GM21825 (cell line): ENCODE measurements around the gene ZNF415.
"Not testable (repeated sequence)": the region's sequence is repeated elsewhere in the genome, so short reads cannot be mapped to it uniquely, and the experiment has no call there.

Experiments
- ATAC-seq: cut with Tn5 transposase; IDR thresholded peaks from one replicate; pipeline ENCODE4 v1.9.1; 2021; ENCODE audit warnings: mild to moderate bottlenecking, moderate library complexity; ENCODE audit not compliant: unreplicated experiment

ZNF415 gene

DNA sequence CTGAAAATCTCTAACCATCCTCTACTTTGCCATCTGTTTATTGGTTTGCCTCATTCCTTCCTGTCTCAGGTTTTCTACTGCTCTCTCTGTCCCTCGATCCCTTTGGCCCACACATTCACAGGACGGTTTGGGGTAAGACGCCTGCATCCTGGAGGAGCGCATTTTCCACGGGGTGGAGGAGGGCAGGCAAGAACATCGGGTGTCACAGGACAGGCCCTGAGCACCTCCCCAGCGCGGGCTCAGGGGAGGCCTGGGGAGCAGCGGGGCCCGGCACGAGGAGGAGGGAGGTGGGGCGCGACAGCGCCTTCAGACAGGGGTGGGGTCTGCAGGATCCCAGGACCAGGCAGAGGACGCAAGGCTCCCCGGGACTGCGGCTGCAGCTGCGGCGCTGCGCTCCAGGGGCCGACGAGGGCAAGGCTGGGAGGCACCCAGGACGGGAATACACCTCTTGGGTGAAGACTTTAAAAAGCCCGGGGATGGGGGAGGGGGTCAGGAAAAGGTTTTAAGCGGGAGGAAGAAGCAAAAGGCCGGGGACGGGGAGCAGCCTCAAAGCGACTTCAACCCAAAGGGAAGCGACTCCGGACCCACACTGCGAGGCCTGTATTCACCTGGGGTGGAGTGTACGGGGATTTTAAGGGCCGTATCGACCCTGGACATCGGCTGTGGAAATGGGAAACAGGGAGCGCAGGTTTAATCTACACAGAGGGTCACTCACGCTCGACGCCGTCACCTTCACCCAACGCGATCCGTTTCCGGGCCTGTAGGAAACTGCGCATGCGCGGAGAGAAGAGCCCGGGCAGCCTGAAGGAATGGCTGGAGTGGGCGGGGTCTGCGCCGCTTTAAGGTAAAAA lies at the start of gene ZNF415:
TSS of gene ZNF415 (minus strand) at position 770 of the 851 bp plus-strand sequence. CDS start 10,234 bp downstream, outside the sequence.
- ATAC-seq = no peak

DNA sequence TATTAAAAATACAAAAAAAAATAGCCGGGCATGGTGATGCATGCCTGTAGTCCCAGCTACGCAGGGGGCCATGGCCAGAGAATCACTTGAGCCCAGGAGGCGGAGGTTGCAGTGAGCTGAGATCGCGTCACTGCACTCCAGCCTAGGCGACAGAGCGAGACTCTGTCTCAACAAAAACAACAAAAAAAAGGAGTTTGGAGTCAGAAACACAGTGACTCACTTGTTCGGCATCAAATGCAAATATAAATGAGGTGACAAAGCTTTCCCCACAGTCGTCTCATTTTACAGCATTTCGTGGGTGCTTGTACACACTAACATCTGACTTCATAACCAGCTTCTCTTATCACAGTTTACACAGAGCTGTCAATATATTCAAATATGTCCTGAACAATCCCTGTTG lies 49.5 kb upstream of the ZNF415 start:
- no peak for ATAC-seq

DNA sequence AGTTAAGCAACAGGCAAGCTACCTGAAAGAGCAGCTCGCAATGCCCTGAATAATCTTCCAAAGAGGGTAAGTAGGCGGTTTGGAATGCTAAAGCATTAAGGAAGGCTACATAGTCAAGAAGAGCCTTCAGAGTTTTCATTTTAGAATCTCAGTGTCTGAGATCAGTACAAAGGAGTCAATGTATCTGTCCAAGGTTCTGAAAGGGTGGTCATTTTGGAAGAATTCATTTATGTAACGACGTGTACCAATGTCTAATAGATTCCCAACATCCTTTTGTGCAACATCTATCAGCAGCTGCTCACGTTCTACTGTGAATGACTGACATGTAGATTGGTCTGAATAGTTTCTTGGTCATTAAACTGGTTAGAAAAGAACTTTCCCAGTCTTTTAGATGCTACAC lies 45.3 kb upstream of the ZNF415 start:
- ATAC-seq = no peak

DNA sequence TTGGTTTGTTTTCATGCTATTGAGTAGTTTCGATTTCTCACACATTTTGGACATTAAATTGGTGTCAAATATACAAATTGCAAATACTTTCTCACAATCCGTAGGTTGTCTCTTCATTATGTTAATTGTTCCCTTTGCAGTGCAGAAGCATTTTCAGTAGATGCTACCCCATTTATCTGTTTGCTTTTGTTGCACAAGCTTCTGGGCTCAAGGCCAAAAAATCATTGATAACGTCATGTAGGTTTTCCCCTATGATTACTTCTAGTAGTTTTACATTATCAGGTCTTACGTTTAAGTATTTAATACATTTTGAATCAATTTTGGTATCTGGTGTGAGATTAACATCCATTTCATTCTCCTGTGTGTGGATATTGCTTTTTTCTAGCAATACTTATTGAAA lies 40.2 kb upstream of the ZNF415 start:
- ATAC-seq = no peak

DNA sequence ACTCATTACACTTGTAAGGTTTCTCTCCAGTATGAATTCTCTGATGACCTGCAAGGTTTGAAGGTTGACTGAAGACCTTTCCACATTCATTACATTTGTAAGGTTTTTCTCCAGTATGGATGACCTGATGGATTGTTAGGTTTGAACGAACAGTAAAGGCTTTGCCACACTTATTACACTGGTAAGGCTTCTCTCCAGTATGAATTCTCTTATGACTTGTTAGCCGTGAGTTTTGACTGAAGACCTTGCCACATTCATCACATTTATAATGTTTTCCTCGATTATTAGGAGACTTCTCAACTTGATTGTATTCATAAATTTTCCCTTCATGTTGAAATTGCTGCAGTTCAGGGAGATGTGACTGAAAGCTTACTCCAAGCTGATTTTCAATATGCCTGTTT lies 33.0 kb upstream of the ZNF415 start:
- ATAC-seq = no peak

DNA sequence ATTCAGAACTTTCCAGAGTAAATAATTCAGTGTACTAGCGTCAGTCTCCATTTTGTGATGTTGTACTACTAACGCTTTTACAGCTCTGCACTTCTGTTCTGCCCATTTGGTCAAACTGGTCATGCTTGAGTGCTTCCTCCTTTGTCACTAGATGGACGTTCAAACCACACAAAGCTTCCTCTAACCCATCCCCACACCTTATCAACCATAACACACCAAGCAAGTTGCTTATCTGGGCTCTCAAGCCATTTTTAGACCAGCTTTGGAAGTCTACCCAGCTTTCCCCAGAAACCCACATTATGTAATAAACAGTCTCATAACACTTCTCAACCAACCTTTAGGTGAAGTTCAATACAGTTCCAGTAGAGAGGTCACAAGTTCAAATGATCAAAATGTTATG lies 28.4 kb upstream of the ZNF415 start:
- ATAC-seq = no peak

DNA sequence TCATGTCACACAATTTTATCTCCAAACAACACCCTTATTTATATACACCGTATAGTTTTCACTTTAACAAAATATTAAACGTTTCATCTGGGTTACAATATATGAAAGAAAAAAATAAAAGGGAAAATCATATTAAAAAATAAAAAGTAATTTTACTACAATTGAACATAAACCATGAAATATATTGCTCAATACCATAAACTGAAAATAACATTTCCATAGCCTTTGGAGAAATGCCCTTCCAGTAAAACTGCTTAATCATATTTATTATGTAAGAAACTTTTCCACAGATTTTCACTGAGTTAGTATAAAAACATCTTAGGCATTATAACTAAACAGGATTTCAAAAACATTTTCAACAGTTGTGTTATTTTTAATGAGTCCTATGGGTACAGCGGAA lies 27.6 kb upstream of the ZNF415 start:
- ATAC-seq = no peak

DNA sequence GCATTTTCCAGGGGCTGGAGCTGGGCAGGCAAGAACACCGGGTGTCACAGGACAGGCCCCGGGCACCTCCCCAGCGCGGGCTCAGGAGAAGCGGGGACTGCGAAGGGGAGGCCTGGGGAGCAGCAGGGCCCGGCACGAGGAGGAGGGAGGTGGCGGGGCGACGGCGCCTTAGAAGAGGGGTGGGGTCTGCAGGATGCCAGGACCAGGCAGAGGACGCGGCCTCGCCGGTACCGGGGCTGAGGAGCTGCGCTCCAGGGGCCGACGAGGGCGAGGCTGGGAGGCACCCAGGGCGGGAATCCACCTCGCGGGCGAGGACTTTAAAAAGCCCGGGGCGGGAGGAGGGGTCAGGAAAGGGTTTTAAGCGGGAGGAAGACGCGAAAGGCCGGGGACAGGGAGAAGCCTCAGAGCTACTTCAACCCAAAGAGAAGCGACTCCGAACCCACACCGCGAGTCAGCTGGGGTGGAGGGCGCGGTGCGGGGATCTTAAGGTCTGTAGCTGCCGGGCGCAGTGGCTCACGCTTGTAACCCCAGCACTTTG lies 25.5 kb upstream of the ZNF415 start:
- no peak for ATAC-seq

DNA sequence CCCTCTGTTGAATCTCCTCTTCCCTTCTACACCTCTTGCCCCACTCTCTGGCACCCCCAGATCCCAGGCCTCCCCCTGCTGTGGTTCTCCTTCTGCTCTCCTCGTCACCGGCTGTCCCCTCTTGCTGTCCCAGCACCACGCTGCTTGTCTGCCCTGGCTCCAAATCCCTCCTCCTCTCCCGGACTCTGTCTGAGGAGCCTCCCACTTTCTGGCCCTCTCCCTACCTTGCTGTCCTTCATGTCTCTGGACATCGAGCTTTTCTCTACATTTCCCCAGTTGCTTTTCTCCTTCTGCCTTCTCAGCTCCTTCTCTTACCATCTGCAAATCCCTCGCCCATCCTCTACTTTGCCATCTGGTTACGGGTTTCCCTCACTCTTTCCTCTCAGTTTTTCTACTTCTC lies 24.9 kb upstream of the ZNF415 start:
- ATAC-seq = no peak

DNA sequence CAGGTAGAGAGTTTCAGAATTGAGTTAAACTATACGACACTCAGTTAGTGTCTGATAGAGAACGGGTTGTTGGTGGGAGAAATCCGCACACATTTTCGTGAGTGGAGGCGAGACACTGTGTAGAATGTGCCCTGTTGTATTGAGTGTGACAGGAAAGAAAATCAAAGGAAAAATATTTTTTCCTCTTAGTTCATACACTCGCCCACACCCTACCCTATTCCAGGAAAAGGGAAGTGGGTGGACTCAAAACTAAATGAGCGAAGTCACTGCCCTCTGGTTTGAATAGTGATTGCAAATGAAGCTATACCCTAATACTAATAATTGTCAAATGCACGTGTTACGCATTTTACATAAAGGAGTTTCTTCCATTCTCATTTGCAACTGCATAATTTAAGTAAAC lies 24.1 kb upstream of the ZNF415 start:
- no peak for ATAC-seq

DNA sequence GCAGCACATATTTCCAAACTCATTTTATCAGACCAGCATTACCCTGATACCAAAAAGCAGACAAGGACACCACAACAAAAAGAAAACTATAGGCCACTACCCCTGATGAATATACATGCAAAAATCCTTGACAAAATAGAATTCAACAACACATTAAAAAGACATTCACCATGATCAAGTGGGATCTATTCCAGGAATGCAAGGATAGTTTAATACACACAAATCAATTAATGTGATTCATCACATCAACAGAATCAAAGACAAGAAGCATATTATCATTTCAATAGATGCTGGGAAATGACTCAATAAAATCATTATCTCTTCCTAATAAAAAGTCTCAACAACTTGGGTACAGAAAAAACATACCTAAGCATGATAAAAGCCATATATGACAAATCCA lies 14.9 kb upstream of the ZNF415 start:
- no peak for ATAC-seq

DNA sequence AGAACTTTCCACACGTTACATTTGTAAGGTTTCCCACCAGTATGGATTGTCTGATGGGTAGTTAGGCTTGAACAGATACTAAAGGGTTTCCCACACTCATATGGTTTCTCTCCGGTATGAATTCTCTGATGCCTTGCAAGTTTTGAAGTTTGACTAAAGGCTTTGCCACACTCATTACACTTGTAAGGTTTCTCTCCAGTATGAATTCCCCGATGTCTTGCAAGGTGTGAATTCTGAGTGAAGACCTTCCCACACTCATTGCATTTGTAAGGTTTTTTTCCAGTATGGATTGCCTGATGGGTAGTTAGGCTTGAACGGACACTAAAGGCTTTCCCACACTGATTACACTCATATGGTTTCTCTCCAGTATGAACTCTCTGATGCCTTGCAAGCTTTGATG lies 7.6 kb upstream of the ZNF415 start:
- ATAC-seq = no peak

DNA sequence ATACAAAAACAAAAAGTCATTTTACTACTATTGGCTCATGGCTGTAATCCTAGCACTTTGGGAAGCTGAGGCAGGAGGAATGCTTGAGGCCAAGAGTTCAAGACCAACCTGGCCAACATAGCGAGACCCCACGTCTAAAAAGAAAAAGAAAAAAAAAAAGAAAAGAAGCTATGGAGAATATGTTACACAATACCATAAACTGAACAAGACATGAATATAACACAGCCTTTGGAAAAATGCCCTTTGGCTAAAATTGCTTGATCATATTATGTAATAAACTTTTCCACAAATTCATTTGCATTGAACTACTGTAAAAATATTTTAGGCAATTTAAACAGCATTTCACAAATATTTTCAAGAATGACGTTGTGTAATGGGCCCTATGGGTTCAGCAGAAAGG lies 3.7 kb upstream of the ZNF415 start:
- no peak for ATAC-seq

DNA sequence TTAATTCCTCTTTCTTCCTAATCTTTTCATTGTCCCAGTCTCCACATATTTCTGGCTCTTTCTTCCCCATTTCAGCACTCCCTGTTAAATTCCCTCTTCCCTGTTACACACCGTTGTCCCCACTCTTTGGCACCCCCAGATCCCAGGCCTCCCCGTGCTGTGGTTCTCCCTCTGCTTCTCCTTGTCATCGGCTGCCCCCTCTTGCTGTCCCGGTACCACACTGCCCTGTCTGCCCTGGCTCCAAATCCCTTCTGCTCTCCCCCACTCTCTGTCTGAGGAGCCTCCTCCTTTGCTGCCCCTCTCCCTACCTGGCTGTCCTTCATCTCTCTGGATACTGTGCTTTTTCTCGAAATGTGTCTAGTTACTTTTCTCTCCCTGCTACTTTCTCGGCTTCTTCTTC lies 983 bp downstream of the ZNF415 start:
- no peak for ATAC-seq

DNA sequence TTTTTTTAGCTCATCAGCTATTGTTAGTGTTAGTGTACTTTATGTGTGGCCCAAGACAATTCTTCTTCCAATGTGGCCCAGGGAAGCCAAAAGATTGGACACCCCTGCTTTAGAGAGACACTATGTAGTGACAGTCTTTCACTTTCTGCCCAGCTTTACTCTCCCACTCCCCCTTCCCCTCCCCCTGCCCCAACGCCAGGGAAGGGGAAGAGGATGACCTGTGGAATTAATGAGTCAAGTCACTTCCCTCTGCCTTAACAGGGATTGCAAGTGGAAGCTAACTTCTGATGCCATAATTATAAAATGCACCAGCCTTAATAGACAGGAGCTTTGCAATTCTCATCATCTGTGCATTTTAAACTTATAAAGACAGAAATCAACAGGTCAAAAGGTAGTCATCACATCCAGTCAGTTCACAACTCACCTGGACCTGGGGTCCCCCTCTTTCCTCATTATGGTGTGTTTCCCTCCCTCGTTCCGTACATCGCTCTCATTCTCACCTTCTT lies 1.6 kb downstream of the ZNF415 start:
- no peak for ATAC-seq

DNA sequence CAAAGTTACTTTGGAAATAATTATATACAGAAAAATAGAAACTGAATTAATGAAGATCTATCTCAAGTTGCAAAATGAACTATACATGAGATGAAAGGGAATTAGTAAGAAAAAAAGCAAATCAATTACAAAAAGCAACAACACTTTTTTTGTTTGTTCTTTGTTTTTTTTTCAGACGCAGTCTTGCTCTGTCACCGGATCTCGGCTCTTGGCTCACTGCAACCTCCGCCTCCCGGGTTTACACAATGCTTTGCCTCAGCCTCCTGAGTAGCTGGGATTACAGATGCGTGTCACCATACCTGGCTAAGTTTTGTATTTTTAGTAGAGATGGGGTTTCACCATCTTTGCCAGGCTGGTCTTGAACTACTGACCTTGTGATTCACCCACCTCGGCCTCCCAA lies 2.2 kb downstream of the ZNF415 start:
- no peak for ATAC-seq

DNA sequence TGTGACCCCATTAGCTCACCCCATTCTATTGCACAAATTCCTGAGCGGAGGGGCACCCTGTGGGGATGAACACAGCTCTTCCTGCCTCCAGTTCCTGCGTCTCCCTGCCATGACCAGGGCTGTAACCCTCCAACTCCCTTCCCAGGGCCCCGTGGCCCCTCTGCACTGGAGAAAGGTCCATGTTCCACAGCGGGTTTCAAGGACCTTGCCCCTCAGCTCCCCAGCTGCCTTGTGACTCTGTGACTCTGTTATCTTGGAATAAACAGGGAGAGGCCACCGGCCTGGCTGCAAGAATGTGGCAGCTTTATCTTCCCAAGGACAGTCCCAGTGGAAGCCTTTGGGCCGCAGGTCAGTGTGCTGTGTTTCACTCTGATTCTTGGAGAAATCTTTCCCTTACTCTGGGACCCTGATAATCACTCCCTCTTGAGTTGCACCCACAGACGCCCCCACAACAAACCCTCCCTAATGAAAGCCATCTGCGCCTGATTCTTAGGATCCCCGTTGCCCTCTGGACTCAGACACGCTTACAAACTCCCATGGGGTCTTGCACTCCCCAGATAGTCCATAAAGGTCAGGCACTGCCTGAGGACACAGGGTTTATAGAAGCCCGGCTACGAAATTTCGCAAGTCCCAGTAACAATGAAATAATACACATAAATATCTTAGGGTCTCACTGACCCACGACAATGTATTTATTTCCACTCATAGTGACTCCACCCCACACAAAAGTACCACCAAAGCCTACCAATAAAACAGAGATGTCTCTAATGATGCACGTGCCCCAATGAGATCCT lies 5.8 kb downstream of the ZNF415 start:
- ATAC-seq = not testable (repeated sequence)

DNA sequence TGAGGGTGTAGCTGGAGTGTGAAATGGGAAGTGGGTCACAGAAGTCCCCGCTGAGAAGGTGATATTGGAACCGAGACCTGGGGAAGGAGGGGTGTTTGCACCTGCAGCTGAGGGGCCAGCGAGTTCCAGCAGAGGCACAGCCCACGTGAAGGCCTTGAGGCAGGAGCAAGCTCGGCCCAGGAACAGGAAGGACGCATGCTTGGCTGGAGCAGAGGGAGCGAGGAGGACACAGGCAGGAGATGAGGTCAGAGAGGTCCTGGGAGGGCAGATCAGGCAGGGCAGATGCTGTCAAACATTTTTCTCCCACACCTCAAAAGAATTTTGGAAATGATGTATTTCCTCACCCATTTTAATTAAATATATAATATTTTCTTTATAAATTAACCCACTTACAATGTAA lies 9.3 kb downstream of the ZNF415 start:
- ATAC-seq = no peak

DNA sequence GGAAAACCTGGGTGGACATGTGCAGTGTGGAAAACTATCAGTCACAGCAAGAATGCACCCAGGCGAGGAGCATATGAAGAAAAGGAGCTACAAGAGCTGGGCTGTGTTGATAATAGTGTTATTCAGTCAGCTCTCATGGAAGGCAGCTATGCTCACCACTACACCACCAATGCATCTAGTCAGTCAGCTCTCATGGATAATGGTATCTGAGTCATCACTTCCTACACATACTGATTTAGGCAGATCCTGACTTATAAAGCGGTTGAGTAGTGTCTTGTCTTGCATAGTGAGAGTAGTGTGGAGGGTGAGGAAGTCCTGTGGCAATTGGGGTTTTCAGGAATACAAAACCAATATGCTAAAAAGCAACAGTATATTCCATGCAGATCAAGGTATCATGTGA lies 20.4 kb downstream of the ZNF415 start:
- no peak for ATAC-seq

DNA sequence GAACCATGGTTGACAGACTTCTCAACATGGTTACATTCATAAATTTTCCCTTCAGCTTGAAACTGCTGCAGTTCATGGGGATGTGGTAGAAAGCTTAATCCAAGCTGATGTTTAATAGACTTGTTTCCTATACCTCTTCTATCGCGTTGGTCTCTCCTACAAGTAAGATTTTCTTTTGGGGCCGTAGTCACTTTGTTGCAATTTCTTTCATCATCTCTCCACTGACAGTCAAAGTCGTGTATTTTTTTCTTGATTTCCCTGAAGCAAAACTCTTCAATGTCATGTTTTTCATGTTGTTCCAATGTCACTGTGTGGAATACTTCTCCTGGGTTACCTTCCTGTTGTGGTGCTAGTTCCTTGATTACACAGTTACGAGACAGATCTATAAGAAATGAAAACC lies 23.2 kb downstream of the ZNF415 start:
- ATAC-seq = no peak

DNA sequence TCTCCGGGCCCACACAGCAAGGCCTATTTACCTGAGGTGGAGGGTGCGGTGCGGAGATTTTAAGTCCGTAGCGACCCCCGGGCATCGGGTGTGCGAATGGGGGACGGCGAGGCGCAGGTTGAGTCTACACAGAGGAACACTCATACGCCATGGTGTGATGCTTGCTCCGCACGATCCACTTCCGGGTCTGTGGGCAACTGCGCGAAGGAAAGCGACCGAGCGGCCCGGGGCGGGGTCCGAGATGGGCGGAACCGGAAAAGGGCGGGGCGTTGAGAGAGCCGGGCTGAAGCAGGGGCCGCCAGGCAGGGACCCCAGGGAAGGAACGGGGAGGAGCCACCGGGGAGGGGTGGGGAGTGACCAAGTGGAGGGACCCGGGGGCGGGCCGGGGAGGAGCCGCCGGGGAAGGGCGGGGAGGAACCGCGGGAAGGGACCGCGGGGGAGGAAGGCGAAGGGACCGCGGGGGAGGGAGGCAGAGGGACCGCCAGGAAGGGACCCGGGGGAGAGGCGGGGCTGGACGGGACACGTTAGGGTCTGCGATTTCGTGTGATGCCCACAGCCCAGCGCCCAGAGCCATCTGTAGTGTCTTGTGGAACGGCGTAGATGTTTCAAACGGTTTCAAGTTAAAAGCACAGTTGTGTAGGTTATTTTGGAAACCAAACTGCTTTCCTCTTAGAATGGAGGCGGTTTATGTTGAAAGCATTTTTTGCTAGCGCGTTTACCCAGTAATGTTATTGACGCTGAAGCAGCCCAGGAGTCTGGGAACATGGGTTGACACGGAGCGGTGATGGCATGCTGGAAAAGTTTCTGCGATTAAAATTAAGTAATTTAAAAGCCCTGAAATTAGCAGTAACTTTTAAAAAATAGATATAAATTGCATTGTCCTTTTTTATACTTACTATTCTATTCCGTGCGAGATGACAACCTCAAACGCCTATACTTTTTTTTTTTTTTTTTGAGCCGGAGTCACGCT lies 29.2 kb downstream of the ZNF415 start, which contains the start of gene ZNF160:
TSS of gene ZNF160 (minus strand) at position 189 of the 970 bp plus-strand sequence. CDS start 17,146 bp downstream, outside the sequence.
- ATAC-seq = peak; percentile 96
